CD4-positive, alpha-beta T cell treated with Interleukin-2 at 100 ng/mL for 4 hours (primary cell): ENCODE measurements around the gene NAA10.

ENCODE experiments used
- DNase-seq: peaks from one replicate; pipeline ENCODE4 v3.0.0-alpha.2; 2020; ENCODE audit warnings: low spot score

The NAA10 gene

DNA sequence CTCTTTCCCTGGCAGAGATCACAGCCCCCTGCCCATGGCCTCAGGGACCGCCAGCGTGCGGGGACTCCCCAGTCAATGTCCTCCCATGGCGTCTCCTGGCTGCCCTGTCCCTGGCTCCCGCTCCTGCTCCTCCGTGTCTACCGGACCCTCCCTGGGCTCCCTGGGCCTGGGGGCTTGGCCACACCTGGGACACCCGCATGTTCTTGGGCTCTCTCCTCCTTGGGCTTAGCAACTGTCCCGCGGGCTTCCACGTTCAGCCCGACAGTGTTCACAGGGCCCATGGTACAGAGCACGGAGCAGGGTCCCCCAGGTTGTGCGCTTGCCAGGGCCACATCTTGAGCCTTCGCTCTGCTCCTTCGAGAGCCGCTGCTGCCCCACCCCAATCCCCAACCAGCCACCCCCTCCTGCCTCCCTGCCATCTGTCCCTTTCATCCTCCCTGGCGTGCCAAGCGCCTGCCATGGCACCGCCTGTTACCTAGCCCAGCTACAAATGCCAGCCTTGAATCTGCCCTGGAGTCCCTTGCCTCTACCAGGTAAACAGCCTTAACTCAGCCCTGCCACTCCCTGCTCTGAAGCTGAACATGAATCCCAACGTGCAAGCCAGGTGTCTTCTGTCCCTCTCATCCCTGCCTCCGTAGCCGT lies 26.5 kb downstream of the NAA10 start:
- no peak for DNase-seq

DNA sequence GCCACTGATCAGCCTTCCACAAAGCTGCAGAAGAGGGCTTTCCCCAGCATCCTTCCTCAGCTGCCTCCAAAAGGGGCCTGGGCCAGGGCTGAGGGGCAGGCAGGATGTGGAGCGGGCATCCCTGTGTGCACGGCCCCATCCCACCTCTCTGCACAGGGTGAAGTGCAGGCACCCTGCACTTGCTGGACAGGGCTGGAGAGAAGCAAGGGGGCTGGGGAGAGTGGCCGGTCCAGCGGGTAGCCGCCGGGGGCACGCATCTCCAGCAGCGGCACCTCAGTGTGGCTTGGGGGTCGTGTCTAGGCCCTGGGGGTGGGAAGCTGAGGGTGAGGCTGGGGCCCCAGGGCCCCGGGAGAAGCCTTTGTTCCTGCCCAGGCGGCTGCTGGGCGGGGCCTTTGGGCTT lies 27.4 kb downstream of the NAA10 start:
- no peak for DNase-seq

DNA sequence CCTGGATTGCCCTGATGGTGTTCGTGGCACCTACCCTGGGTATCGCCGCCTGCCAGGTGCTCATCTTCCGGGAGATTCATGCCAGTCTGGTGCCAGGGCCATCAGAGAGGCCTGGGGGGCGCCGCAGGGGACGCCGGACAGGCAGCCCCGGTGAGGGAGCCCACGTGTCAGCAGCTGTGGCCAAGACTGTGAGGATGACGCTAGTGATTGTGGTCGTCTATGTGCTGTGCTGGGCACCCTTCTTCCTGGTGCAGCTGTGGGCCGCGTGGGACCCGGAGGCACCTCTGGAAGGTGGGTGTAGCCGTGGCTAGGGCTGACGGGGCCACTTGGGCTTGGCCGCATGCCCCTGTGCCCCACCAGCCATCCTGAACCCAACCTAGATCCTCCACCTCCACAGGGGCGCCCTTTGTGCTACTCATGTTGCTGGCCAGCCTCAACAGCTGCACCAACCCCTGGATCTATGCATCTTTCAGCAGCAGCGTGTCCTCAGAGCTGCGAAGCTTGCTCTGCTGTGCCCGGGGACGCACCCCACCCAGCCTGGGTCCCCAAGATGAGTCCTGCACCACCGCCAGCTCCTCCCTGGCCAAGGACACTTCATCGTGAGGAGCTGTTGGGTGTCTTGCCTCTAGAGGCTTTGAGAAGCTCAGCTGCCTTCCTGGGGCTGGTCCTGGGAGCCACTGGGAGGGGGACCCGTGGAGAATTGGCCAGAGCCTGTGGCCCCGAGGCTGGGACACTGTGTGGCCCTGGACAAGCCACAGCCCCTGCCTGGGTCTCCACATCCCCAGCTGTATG lies 28.5 kb downstream of the NAA10 start:
- DNase-seq, result no peak

DNA sequence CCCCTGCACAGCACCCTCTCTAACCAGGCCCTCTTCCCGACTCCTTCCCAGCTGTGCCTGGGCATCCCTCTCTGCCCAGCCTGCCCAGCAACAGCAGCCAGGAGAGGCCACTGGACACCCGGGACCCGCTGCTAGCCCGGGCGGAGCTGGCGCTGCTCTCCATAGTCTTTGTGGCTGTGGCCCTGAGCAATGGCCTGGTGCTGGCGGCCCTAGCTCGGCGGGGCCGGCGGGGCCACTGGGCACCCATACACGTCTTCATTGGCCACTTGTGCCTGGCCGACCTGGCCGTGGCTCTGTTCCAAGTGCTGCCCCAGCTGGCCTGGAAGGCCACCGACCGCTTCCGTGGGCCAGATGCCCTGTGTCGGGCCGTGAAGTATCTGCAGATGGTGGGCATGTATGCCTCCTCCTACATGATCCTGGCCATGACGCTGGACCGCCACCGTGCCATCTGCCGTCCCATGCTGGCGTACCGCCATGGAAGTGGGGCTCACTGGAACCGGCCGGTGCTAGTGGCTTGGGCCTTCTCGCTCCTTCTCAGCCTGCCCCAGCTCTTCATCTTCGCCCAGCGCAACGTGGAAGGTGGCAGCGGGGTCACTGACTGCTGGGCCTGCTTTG lies 29.2 kb downstream of the NAA10 start:
- no peak for DNase-seq

DNA sequence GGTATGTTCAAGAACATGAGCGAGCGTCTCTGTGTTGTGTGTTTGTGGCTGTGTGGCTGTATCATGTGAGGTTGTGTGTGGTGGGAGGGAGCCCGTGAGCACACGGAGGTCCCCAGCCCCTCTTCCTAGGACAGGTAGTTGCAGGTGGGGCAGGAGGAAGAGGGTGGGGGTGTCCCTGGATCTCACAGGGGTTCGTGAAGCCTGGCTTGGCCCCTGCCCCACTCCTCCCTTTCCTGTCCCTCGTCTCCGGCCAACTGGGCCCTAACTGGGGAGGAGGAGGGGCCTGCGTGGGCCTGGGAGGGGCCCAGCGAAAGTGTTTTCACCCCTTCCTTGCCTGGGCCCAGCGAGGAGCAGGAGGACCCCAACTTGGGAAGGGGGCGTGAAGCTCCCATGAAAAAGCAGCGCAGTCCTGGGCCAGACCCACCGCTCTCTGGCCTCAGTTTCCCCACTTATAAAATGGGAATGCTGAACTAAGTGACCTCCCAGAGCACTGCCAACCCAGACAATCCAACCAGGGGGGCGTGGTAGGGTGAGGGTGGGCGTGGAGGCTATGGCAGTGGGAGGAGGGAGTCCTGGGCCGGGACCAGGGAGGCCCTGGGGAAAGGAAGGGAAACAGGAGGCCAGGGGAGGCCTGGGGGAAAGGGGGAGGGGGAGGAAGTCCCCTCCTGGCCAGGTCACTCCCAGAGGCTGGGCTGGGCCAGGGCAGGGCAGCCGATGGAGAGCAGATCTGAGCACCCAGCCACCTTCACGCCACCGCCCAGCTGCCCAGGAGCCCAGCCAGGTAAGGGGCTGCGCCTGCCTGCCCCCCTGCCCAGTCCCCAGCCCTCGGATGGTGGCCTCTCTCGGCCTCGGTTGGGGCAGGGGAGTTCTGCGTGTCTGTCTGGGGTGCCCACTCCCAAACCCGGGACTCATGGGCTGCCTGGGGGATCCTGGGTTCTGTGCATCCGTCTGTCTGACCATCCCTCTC lies 30.6 kb downstream of the NAA10 start, which contains the start of gene AVPR2:
Gene AVPR2, plus strand, starts transcription at position 683 of the 967 bp plus-strand sequence. CDS start 473 bp downstream, outside the sequence.
- no peak for DNase-seq

DNA sequence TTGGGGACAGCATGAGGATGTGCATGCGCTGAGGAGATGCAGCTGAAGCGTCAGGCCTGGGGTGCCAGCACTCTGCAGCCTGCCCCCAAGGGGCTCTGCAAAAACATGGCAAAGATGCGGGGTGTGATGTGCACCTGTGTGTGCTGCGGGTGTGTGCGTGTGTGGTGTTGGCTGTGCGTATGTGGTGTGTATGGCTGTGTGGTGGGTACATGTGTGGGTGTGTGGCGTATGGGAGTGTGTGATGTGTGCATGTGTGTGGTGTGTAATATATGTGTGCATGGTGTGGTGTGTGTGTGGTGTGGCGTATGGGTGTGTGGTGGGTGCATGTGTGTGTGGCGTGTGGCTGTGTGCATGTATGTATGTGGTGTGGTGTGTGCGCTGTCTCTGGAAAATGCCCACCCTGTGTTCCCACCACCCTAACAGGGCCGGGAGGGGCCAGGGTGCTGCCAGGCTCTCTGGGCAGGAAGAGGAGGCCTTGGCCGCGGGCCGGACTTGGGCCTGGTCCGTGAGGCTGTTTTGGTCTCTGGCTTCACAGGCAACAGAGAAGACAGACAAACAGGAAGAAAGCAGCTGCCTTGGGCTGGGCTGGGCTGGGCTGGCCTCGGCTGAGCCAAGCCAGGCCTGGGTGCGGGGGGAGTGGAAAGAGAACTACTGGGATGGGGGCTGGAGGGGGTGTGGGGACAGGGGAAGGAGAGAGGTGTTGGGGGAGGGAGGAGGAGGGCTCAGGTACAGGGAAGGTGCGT lies 31.4 kb downstream of the NAA10 start:
- no peak for DNase-seq

DNA sequence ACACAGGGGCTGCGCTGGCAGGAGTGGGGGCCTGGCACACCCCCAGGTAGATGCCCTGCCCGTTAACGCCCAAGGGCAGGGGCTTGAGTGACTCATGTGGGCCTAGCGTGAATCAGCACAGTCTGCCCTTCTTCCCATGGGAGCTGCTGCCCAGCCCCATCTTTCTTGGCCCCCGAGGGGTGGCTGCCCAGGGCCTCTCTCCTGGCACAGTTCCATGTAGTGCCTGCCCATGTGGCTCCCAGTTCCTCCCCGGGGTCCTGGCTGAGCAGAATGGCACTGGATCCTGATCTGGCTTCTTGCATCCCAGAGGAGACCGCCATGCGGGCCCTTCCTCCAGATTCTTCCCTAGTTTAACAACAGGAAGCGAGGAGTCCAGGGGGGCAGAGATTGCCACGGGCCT lies 32.5 kb downstream of the NAA10 start:
- no peak for DNase-seq

DNA sequence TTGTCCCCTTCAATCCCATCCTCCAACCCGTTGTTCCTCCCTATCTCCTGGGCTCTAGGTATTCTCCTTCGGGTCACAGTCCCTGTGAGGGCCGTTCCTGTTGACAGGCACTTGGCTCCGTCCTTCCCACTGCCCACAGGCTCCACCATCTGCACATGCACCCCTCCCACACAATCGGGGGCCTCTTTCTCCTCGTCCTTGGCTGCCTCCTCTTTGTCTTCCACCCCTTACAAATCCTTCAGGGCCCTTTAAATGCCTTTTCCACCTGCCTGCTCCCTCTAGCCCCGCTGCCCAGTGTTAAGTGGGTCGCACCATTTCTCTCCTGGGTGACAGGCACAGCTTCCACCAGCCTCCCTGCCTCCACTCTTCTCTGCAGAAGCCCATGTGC lies 33.1 kb downstream of the NAA10 start:
- no peak for DNase-seq

DNA sequence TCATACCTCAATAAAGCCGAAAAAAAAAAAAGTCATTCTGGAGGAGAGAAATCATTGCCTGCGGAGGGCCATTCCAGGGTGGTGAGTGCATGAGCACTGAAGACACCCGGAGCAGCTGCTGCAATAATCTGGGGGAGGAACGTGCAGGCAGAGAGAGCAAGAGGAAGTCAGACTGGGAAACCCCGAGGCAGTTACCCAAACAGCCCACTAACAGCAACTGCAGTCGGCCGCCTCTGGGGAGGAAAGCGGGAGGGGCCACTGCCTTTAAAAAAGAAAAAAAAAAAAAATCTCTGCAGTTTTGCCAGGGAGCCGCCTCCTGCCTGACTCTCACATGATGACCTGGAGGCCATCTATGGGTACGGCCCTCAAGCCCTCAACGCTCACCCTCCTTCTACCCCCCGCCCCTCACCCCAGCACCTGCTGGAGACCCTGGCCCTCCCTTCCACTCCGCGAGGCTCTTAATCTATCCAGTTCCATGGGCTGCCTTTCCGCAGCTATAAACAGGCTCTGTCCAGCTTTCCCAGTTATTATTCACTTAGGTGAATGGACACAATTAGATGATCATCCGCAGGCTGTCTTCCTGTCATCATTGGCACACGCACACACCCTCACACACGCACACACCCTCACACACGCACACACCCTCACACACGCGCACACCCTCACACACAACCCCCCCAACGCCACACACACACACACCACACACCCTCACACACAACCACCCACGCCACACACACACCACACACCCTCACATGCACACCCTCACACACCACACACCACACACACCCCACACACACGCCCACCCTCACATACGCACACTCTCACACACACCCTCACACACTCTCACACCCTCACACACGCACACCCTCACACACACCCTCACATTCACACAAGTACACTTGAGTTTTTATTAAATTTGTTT lies 33.7 kb downstream of the NAA10 start:
- DNase-seq, result peak; percentile 64

DNA sequence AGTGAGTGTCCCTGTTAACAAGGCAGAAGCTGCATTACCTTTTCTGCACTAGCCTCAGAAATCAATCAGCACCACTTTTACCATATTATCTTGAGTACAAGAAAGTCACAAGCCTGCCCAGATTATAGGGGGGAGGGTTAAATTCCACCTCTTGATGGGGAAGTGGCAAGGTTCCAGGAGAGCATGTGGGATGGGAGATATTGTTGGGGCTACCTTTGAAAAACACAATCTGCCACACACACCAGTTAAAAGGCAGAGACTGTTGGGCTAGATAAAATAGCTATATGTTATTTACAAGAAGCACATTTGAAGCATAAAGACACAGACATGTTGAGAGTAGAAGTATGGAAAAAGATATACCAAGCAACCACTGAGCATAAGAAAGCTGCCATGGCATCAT lies 36.9 kb downstream of the NAA10 start:
- DNase-seq, result no peak

DNA sequence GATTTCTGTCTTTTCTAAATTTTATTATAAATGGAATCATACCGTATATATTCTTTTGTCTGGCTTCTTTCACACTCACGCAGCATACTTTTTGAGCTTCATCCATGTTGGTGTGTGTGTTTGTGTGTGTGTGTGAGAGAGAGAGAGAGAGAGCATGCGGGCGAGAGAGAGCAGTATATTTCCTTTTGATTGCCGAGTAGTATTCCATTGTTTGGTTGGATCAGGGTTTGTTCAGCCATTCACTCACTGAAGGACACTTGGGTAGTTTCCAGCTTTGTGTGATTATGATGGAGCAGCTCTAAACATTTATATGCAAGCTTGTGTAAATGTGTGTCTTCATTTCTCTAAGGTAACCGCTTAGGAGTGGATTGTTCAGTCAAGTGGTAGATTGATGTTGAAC lies 45.7 kb downstream of the NAA10 start:
- no peak for DNase-seq

DNA sequence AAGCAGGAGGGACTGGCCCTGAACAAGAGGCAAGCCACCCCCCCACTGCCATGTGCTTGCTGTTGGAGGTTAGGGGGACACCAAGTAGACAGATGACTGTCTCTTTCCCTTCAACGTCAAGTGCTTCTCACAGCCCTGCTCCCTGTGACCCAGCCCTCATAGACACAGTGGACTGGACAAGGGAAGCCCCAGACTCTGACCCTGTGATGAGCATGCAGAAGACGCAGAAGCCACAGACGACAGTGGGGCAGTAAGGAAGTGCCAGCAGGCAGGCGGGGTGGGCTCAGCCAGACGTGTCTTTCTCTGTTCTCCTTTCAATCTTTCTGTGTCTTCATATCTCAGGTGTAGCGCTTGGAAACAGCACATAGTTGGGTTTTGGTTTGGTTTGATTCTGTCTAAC lies 46.5 kb downstream of the NAA10 start:
- DNase-seq, result no peak

DNA sequence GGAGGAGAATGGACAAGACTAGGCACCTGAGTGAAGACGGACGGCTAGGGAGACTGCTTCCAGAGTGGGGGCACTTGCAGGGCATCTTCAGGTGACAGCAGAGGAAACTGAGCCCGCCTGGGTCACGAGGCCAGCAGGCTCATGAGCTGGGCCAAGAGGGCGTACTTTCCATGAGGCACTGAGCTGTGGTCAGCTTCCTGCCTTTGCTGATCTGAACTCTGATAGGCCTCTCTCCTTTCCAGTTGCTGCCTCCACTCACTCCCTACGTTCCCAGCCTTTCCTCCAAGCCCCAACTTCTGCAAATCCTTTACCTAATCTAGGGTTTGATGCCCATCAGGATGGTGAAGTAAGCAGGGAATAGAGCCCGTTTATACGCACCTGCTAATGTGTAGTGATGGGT lies 47.5 kb downstream of the NAA10 start:
- no peak for DNase-seq

DNA sequence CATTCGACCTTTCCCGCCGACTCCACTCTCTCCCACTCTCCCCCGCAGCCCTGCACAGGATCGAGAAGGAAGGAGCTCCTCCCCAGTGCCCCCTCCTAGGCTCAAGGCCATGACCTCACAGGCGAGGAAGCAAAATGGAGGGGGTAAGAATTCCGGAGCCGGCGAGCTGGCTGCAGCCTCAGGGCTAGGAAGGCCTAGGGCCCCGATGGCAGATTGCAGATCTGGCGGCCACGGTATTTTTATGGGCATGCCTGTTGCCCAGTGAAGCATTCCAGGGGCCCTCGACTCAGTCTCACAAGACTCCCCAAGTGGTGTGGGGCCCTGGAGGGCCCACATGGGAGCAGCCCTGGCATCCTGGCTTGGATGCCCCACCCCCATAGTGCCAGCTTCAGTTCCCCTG lies 47.9 kb downstream of the NAA10 start:
- no peak for DNase-seq

DNA sequence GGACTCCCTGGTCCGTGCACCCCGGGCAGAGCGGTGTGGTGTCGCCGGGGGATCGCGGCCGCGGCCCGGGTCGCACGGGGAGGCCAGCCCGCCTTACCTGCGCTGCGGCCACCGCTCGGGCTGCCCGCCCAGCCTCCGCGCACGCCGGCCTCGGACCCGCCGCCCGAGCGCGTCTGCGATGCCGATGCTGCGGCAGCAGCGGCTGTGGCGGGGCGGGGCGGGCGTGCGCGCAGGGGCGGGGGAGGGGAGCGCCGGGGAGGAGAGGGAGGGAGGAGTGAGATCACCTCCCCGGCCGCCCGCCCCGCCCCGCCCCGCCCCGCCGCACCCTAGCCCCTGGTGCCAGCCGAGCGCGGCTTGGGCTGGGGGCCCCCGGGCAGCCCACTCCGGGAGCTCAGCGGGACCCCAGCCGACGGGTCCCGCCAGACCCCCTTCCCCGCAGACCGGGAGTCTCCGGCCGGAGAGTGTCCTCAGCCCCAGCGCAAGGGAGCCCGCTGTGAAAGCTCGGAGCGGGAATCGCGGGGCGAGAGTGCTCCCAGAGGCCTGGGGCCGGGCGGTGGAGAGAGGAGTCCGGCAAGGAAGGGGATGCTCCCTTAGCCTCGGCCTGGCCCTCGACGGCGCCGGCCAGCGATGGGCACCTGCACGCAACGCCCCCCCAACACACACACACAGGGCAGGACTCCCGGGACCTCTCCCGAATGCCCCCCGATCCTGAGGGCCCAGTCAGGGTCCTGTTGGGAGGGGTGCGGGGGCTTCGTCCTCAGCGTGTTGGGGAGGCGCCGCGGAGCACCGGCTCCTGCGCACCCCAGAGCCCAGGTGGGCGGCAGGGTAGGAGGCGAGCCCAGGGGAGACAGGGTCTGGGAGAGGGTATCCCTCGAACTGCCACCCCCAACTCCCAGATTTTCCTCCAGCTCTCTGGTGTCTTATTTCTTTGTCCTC lies 48.6 kb downstream of the NAA10 start, which contains the start of gene L1CAM:
Gene L1CAM, minus strand, starts transcription at position 206 of the 936 bp plus-strand sequence. CDS start 10,337 bp downstream, outside the sequence.
- peak; percentile 7 for DNase-seq

DNA sequence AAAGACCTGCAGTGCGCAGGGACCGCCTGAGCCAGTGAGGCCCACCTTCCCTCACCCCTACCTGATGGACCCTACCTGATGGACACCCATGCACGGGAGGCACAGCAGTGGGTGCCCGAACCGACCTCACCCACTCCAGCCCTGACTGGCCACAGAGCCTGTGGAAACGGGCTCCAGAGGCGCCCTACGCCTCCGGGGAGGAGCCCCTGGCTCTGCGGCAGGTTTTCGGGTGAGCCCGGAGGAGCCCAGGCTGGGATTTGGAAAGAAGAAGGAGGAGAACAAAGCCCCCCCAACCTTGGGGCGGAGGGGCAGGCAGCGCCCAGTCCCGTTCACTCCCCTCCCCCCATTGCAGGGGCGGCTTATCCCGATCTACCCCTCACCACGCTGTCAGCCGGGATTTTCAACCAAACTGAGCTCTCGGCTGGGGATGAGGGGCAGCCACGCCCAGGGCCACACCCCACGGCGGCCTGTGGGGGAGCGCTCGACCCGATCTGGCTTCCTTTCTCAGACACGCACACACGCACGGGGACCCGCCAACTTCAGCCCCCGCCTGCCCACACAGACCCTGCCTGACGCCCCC lies 49.5 kb downstream of the NAA10 start:
- DNase-seq, result no peak

DNA sequence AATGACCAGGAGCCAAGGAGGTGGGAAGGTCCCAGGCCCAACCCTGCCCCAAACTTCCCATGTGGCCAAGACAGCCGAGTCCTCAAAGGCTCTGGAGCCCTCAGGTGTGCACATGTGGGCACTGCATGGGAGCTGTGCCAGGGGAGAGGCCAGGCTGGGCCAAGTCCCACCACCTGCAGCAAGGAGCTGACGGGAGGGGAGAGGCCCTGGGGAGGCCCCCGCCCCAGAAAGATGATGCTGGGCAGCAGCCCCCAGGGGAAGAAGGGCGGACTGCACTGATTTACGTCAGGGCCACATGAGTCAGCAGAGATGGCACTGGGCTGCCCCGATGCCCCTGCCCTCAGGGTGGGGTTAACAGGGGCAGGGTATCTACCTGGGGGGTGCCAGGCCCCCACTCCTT lies 50.2 kb downstream of the NAA10 start:
- no peak for DNase-seq

DNA sequence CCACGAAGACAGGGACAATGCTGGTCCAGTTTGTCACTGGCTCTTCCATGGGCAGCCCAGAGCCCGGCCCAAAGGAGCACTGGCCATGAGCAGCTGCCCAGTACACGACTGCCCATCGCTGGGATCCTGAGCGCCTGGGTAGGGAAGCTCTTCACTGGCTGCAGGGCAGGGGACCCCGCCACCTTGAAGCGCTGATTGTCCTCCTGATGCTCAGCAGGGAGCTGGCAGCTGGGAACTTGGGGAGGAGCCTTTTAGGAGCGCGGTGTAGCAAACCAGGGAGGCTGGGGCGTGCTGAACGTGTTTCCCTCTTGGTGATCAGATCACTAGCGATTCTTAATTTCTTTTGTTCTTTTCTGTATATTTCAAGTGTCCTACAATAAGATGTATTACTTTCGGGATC lies 50.7 kb downstream of the NAA10 start:
- no peak for DNase-seq
